Calu3 (cell line): Measurements from ENCODE around the gene SPDYE1. TPM values are rescaled to one million over a fixed set of nuclear protein-coding genes. Genes with fewer than 3 reads are reported as not detected.

Source experiments
- BruUV-seq: library from RNA; stranded (reverse); fragments of 400-500 nt; replicated peaks from 2 replicates; lab custom pipeline; 2021; lab: Mats Ljungman, UMichigan
- CTCF ChIA-PET: fragments of 300-600 bp; sonication (Branson Sonifier 250); formaldehyde crosslinking; loops from one replicate; lab custom pipeline; 2022; ENCODE audit warnings: antibody characterized with exemption; lab: Charles Lee
- DNase-seq: peaks from one replicate; pipeline ENCODE4 v3.0.0; 2022
- H3K27ac Mint-ChIP-seq: one replicate; pipeline ENCODE4 v1.8.0; 2022; ENCODE audit warnings: mixed read lengths; ENCODE audit not compliant: unreplicated experiment
- H3K27me3 Mint-ChIP-seq: one replicate; pipeline ENCODE4 v1.8.0; 2022; ENCODE audit warnings: mixed read lengths; ENCODE audit not compliant: unreplicated experiment
- H3K36me3 Mint-ChIP-seq: one replicate; pipeline ENCODE4 v1.8.0; 2022; ENCODE audit warnings: mild to moderate bottlenecking, moderate library complexity, mixed read lengths; ENCODE audit not compliant: insufficient read depth, unreplicated experiment
- H3K4me1 Mint-ChIP-seq: one replicate; pipeline ENCODE4 v1.8.0; 2022; ENCODE audit warnings: mild to moderate bottlenecking, low read depth, mixed read lengths; ENCODE audit not compliant: unreplicated experiment
- H3K4me3 Mint-ChIP-seq: one replicate; pipeline ENCODE4 v1.8.0; 2022; ENCODE audit warnings: mild to moderate bottlenecking, low read depth, moderate library complexity, mixed read lengths; ENCODE audit not compliant: unreplicated experiment
- H3K9me3 Mint-ChIP-seq: one replicate; pipeline ENCODE4 v1.8.0; 2022; ENCODE audit warnings: low read depth, mixed read lengths; ENCODE audit not compliant: unreplicated experiment
- intact Hi-C: fragments of 100-400 bp; cut with micrococcal nuclease; formaldehyde crosslinking; loops from one replicate; pipeline ENCODE4 v1.10.0; 2022; ENCODE audit not compliant: unreplicated experiment
- total RNA-seq: library from RNA; stranded (reverse); gene quantifications from 2 replicates; pipeline ENCODE4 v1.2.3, GENCODE V29; 2022
- TF ChIP-seq, protein P1 (sequence below): fragments of 200-600 bp; IDR thresholded peaks from one replicate; pipeline ENCODE4 v1.8.0; 2022; ENCODE audit warnings: antibody characterized with exemption; ENCODE audit not compliant: unreplicated experiment

SPDYE1 gene
- total RNA-seq, 1 experiment from 2014 or later: not detected

DNA sequence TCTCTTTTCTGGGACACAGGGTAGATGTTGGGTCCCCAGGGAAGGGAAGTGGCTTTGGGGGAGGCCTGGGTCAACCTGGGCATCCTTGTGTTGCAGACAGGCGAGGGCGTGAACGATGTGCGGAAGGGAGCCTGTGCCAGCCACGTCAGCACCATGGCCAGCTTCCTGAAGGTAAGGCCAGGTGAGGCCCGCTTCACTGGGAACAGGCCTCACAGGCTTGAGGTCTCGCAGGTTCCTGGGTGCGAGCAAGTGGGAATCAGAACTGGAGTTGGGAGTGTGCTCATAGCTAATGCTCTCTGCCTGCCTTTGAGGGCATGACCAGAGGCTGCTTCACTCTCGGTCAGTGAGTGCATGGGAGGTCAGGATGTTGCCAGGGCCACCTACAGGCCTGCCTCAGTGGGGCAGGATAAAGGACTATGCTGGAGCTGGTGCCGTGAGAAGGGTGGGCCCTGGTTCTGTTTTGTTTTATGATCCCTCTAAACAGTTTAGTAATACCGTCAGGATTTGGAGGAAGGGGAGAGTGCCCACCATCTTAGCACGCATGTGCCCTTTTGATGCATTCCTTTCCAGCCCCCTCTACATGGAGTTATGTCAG is 55.2 kb downstream of the SPDYE1 start:
- CTCF ChIA-PET: interaction anchor here (0.7 to 0.8 kb wide), 2 partner anchors 33 to 59 kb away, joined by 3 read pairs; no protein-coding TSS in a partner anchor
- no TSS peak for BruUV-seq
- peaks cover 76% of the 10 kb centered on the region for H3K36me3 Mint-ChIP-seq
- no peaks in the 10 kb centered on the region for H3K27me3 Mint-ChIP-seq
- intact Hi-C loops: no loop called here
- peaks cover 2% of the 10 kb centered on the region for H3K9me3 Mint-ChIP-seq
- no peak for DNase-seq
- peaks cover 26% of the 10 kb centered on the region for H3K4me1 Mint-ChIP-seq
- H3K4me3 Mint-ChIP-seq: no peak overlapping the region
- H3K27ac Mint-ChIP-seq: no peak overlapping the region
- TF ChIP-seq, protein P1, sequence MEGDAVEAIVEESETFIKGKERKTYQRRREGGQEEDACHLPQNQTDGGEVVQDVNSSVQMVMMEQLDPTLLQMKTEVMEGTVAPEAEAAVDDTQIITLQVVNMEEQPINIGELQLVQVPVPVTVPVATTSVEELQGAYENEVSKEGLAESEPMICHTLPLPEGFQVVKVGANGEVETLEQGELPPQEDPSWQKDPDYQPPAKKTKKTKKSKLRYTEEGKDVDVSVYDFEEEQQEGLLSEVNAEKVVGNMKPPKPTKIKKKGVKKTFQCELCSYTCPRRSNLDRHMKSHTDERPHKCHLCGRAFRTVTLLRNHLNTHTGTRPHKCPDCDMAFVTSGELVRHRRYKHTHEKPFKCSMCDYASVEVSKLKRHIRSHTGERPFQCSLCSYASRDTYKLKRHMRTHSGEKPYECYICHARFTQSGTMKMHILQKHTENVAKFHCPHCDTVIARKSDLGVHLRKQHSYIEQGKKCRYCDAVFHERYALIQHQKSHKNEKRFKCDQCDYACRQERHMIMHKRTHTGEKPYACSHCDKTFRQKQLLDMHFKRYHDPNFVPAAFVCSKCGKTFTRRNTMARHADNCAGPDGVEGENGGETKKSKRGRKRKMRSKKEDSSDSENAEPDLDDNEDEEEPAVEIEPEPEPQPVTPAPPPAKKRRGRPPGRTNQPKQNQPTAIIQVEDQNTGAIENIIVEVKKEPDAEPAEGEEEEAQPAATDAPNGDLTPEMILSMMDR: peak; percentile 13

- Mint-ChIP-seq H3K27me3 (no peaks in the 10 kb centered on the region), H3K27ac (no peak overlapping the region), H3K36me3 (peaks cover 78% of the 10 kb centered on the region), H3K4me1 (no peaks in the 10 kb centered on the region), H3K9me3 (peaks cover 2% of the 10 kb centered on the region), H3K4me3 (no peak overlapping the region)
- TF ChIP-seq, protein P1: no peak
- CTCF ChIA-PET: no interaction called here
- intact Hi-C loops: no loop called here
- no peak for DNase-seq
- BruUV-seq: no TSS peak
These were observed 59.0 kb downstream of the SPDYE1 start for GRCh38 chr7:44056681-44057080.

GRCh38 chr7:44057181-44057848 is 59.6 kb downstream of the SPDYE1 start:
- BruUV-seq: no TSS peak
- no peak for DNase-seq
- H3K4me3 Mint-ChIP-seq: no peak overlapping the region
- peaks cover 2% of the 10 kb centered on the region for H3K9me3 Mint-ChIP-seq
- no peaks in the 10 kb centered on the region for H3K4me1 Mint-ChIP-seq
- CTCF ChIA-PET: no interaction called here
- peaks cover 75% of the 10 kb centered on the region for H3K36me3 Mint-ChIP-seq
- no peaks in the 10 kb centered on the region for H3K27me3 Mint-ChIP-seq
- intact Hi-C loops: no loop called here
- no peak overlapping the region for H3K27ac Mint-ChIP-seq
- TF ChIP-seq, protein P1: no peak

DNA sequence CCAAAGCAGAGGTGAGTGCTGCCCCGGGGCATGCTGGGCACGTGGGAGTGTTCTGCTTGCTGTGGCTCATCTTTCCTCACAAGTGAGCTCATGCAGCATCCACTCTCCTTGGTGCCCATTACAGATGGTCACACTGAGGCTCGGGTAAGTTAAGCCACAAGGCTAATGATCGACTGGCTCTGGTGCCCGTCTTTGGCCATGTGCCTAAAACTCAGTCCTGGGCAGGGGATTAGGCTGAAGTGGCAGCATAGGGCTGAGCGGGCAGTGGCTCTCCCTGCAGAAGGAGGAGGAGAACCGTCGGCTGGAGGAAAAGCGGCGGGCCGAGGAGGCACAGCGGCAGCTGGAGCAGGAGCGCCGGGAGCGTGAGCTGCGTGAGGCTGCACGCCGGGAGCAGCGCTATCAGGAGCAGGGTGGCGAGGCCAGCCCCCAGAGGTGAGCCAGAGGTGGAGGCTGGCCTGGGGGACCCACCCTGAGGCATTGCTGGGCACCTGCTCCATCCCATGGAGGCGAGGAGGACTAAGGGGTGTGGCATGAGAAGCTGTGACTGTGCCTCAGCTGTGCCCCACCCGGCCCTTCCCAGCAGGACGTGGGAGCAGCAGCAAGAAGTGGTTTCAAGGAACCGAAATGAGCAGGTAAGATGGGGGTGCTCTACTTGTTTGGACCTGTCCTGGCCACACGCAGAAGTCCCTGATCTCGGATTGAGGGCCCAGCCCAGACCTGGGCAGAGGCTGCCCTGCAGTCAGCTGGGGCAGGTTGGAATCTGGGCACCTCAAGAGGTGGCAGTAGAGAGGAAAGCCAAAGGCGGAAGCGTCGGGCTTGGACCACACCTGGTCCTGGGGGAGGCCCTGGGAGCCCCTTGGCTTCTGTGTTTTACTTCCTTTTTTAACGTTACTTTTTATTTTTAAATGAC is 60.4 kb downstream of the SPDYE1 start:
- no peaks in the 10 kb centered on the region for H3K27me3 Mint-ChIP-seq
- CTCF ChIA-PET: no interaction called here
- H3K9me3 Mint-ChIP-seq: peaks cover 2% of the 10 kb centered on the region
- no peak overlapping the region for H3K4me3 Mint-ChIP-seq
- H3K36me3 Mint-ChIP-seq: peaks cover 68% of the 10 kb centered on the region
- H3K4me1 Mint-ChIP-seq: no peaks in the 10 kb centered on the region
- BruUV-seq: no TSS peak
- intact Hi-C loops: no loop called here
- no peak for DNase-seq
- H3K27ac Mint-ChIP-seq: no peak overlapping the region
- TF ChIP-seq, protein P1: no peak
